ENCODE measurements around the gene CIRBP. TPM values are rescaled to one million over a fixed set of nuclear protein-coding genes. Genes with fewer than 3 reads are reported as not detected.

Gene CIRBP
- total RNA-seq, 1 experiment from 2014 or later, result 136 TPM

- no TSS peak for BruUV-seq (replicated peaks)
- peak; percentile 83 for DNase-seq
Measured at GRCh38 chr19:1279782-1280341, 10.7 kb downstream of the CIRBP start.

GRCh38 chr19:1280636-1281568, 11.8 kb downstream of the CIRBP start:
- H3K4me2 ChIP-seq (ENCODE audit: low read length), result no peak overlapping the region
- H3K36me3 ChIP-seq (ENCODE audit: low read depth, low read length), result no peaks in the 10 kb centered on the region
- BruUV-seq (replicated peaks), result no TSS peak
- no peak overlapping the region for H3K4me3 ChIP-seq (ENCODE audit: low read length)
- no peak overlapping the region for H3K9ac ChIP-seq (ENCODE audit: low read length)
- no peak overlapping the region for H3K27ac ChIP-seq (ENCODE audit: low read length)
- no peaks in the 10 kb centered on the region for H3K9me2 ChIP-seq (replicated peaks; ENCODE audit: low read length)
- no peak overlapping the region for H2AFZ ChIP-seq (ENCODE audit: low read length)
- TF ChIP-seq CTCF (conservative IDR thresholded peaks at IDR 0.05; ENCODE audit: low read depth, low read length) (no peak), EZH2 (IDR thresholded peaks at IDR 0.05; ENCODE audit: low read length, unreplicated experiment) (no peak), EZH2phosphoT487 (IDR thresholded peaks at IDR 0.05; ENCODE audit: borderline replicate concordance, low read length) (no peak)
- H3K79me2 ChIP-seq (ENCODE audit: low read length), result peaks cover 16% of the 10 kb centered on the region
- ChIA-PET POLR2A (ENCODE audit: unreplicated experiment) (no interaction called here), CTCF (no interaction called here)
- intact Hi-C loops (cut with micrococcal nuclease), result no loop called here
- peaks cover 10% of the 10 kb centered on the region for H3K4me1 ChIP-seq (ENCODE audit: insufficient read depth, low read length)
- DNase-seq (no peak), ATAC-seq (no peak)
- H3F3A ChIP-seq (ENCODE audit: low read length, unreplicated experiment), result no peaks in the 10 kb centered on the region
- H3K9me3 ChIP-seq (ENCODE audit: low read length), result no peaks in the 10 kb centered on the region
- no peaks in the 10 kb centered on the region for H4K20me1 ChIP-seq (ENCODE audit: low read length)
- H3K27me3 ChIP-seq (ENCODE audit: low read length), result peaks cover 4% of the 10 kb centered on the region; the same call in 1 of the 2 replicates

More at GRCh38 chr19:1279782-1280341, 10.7 kb downstream of the CIRBP start:
- Histone ChIP-seq H3K9me2 (replicated peaks; ENCODE audit: low read length) (no peaks in the 10 kb centered on the region), H3K4me1 (ENCODE audit: insufficient read depth, low read length) (peaks cover 13% of the 10 kb centered on the region), H4K20me1 (ENCODE audit: low read length) (no peaks in the 10 kb centered on the region), H3K4me3 (ENCODE audit: low read length) (no peak overlapping the region), H3F3A (ENCODE audit: low read length, unreplicated experiment) (no peaks in the 10 kb centered on the region), H3K27ac (ENCODE audit: low read length) (no peak overlapping the region), H2AFZ (ENCODE audit: low read length) (no peak overlapping the region), H3K79me2 (ENCODE audit: low read length) (peaks cover 20% of the 10 kb centered on the region), H3K36me3 (ENCODE audit: low read depth, low read length) (no peaks in the 10 kb centered on the region), H3K9ac (ENCODE audit: low read length) (no peak overlapping the region), H3K4me2 (ENCODE audit: low read length) (no peak overlapping the region), H3K9me3 (ENCODE audit: low read length) (no peaks in the 10 kb centered on the region), H3K27me3 (ENCODE audit: low read length) (no peaks in the 10 kb centered on the region)
- ATAC-seq, result peak; percentile 26
- no peak for TF ChIP-seq EZH2phosphoT487 (IDR thresholded peaks at IDR 0.05; ENCODE audit: borderline replicate concordance, low read length)
- TF ChIP-seq CTCF (conservative IDR thresholded peaks at IDR 0.05; ENCODE audit: low read depth, low read length), result peak; percentile 87
- TF ChIP-seq EZH2 (IDR thresholded peaks at IDR 0.05; ENCODE audit: low read length, unreplicated experiment), result no peak
- intact Hi-C loops (cut with micrococcal nuclease), result loop anchor here (1.0 to 10.0 kb wide), 2 partner anchors 75 to 92 kb away; a partner anchor contains a TSS
- ChIA-PET POLR2A (ENCODE audit: unreplicated experiment) (no interaction called here), CTCF (interaction anchor here (1.0 kb wide), 1 partner anchor 11 kb away, joined by 3 read pairs; no protein-coding TSS in a partner anchor)
